ENCODE data around the gene PDZD2. TPM values are rescaled to one million over a fixed set of nuclear protein-coding genes. Genes with fewer than 3 reads are reported as not detected.

Gene PDZD2
- total RNA-seq, 2 donors from 2014 or later = 0.08 to 0.75 TPM

GRCh38 chr5:31931874-31932273, 292.9 kb downstream of the PDZD2 start:
- Mint-ChIP-seq H3K36me3 (no peaks in the 10 kb centered on the region), H3K27ac (no peak overlapping the region), H3K9me3 (no peaks in the 10 kb centered on the region)
- DNase-seq (ENCODE audit: low spot score in 2 of 2) (no peak), ATAC-seq (no peak)

- no peaks in the 10 kb centered on the region for H3K36me3 Mint-ChIP-seq
- no peak overlapping the region for H3K27ac Mint-ChIP-seq
- H3K9me3 Mint-ChIP-seq = peaks cover 0 to 4% of the 10 kb centered on the region in 2 donors
Measured at GRCh38 chr5:31934156-31934555, 295.2 kb downstream of the PDZD2 start.

GRCh38 chr5:31935496-31936369, 296.8 kb downstream of the PDZD2 start:
- ATAC-seq (no peak), DNase-seq (ENCODE audit: low spot score in 2 of 2) (no peak)
- peaks cover 0 to 9% of the 10 kb centered on the region in 2 donors for H3K9me3 Mint-ChIP-seq
- no peaks in the 10 kb centered on the region for H3K36me3 Mint-ChIP-seq
- no peak overlapping the region for H3K27ac Mint-ChIP-seq

More at GRCh38 chr5:31934156-31934555, 295.2 kb downstream of the PDZD2 start:
- no peak for ATAC-seq
- DNase-seq (ENCODE audit: low spot score in 2 of 2) = no peak

GRCh38 chr5:31936683-31937082, 297.8 kb downstream of the PDZD2 start:
- Mint-ChIP-seq H3K27ac (no peak overlapping the region), H3K36me3 (no peaks in the 10 kb centered on the region), H3K9me3 (peaks cover 0 to 9% of the 10 kb centered on the region in 2 donors)
- DNase-seq (ENCODE audit: low spot score in 2 of 2) (no peak), ATAC-seq (no peak)

GRCh38 chr5:31937226-31937625, 298.3 kb downstream of the PDZD2 start:
- DNase-seq (ENCODE audit: low spot score in 2 of 2) (no peak), ATAC-seq (no peak)
- Mint-ChIP-seq H3K27ac (no peak overlapping the region), H3K9me3 (peaks cover 0 to 9% of the 10 kb centered on the region in 2 donors), H3K36me3 (no peaks in the 10 kb centered on the region)

GRCh38 chr5:31937703-31938102, 298.8 kb downstream of the PDZD2 start:
- H3K36me3 Mint-ChIP-seq = no peaks in the 10 kb centered on the region
- H3K9me3 Mint-ChIP-seq = peaks cover 0 to 9% of the 10 kb centered on the region in 2 donors
- DNase-seq (ENCODE audit: low spot score in 2 of 2) (no peak), ATAC-seq (no peak)
- no peak overlapping the region for H3K27ac Mint-ChIP-seq

GRCh38 chr5:31939151-31939550, 300.2 kb downstream of the PDZD2 start:
- H3K27ac Mint-ChIP-seq = no peak overlapping the region
- H3K9me3 Mint-ChIP-seq = peaks cover 0 to 9% of the 10 kb centered on the region in 2 donors
- H3K36me3 Mint-ChIP-seq = no peaks in the 10 kb centered on the region
- DNase-seq (ENCODE audit: low spot score in 2 of 2) (no peak), ATAC-seq (no peak)

- DNase-seq (ENCODE audit: low spot score in 2 of 2) (no peak), ATAC-seq (no peak)
- Mint-ChIP-seq H3K9me3 (peaks cover 0 to 9% of the 10 kb centered on the region in 2 donors), H3K36me3 (no peaks in the 10 kb centered on the region), H3K27ac (no peak overlapping the region)
Measured at GRCh38 chr5:31941151-31941755, 302.3 kb downstream of the PDZD2 start.

- DNase-seq (ENCODE audit: low spot score in 2 of 2) = no peak
- Mint-ChIP-seq H3K27ac (no peak overlapping the region), H3K36me3 (no peaks in the 10 kb centered on the region)
Measured at GRCh38 chr5:31942546-31942945, 303.6 kb downstream of the PDZD2 start.

GRCh38 chr5:31944684-31945445, 305.9 kb downstream of the PDZD2 start:
- Mint-ChIP-seq H3K27ac (no peak overlapping the region), H3K9me3 (peaks cover 0 to 5% of the 10 kb centered on the region in 2 donors), H3K36me3 (no peaks in the 10 kb centered on the region)
- no peak for ATAC-seq
- DNase-seq (ENCODE audit: low spot score in 2 of 2) = no peak

More at GRCh38 chr5:31942546-31942945, 303.6 kb downstream of the PDZD2 start:
- no peak for ATAC-seq
- peaks cover 0 to 9% of the 10 kb centered on the region in 2 donors for H3K9me3 Mint-ChIP-seq

GRCh38 chr5:31948006-31948405, 309.1 kb downstream of the PDZD2 start:
- no peaks in the 10 kb centered on the region for H3K9me3 Mint-ChIP-seq
- H3K27ac Mint-ChIP-seq = no peak overlapping the region
- no peak for DNase-seq (ENCODE audit: low spot score in 2 of 2)
- no peak for ATAC-seq
- H3K36me3 Mint-ChIP-seq = no peaks in the 10 kb centered on the region

GRCh38 chr5:31952067-31952466, 313.1 kb downstream of the PDZD2 start:
- DNase-seq (ENCODE audit: low spot score in 2 of 2) (no peak), ATAC-seq (no peak)
- no peaks in the 10 kb centered on the region for H3K9me3 Mint-ChIP-seq
- no peak overlapping the region for H3K27ac Mint-ChIP-seq
- no peaks in the 10 kb centered on the region for H3K36me3 Mint-ChIP-seq

GRCh38 chr5:31954091-31954490, 315.2 kb downstream of the PDZD2 start:
- H3K36me3 Mint-ChIP-seq = no peaks in the 10 kb centered on the region
- H3K27ac Mint-ChIP-seq = no peak overlapping the region
- no peak for ATAC-seq

GRCh38 chr5:31957151-31957550, 318.2 kb downstream of the PDZD2 start:
- no peak for ATAC-seq
- Mint-ChIP-seq H3K9me3 (no peaks in the 10 kb centered on the region), H3K27ac (no peak overlapping the region), H3K36me3 (no peaks in the 10 kb centered on the region)
- no peak for DNase-seq (ENCODE audit: low spot score in 2 of 2)

More at GRCh38 chr5:31954091-31954490, 315.2 kb downstream of the PDZD2 start:
- no peak for DNase-seq (ENCODE audit: low spot score in 2 of 2)
- H3K9me3 Mint-ChIP-seq = no peaks in the 10 kb centered on the region

GRCh38 chr5:31962351-31962751, 323.4 kb downstream of the PDZD2 start:
- no peak overlapping the region for H3K27ac Mint-ChIP-seq
- no peaks in the 10 kb centered on the region for H3K36me3 Mint-ChIP-seq
- no peaks in the 10 kb centered on the region for H3K9me3 Mint-ChIP-seq
- no peak for ATAC-seq
- DNase-seq (ENCODE audit: low spot score in 2 of 2) = no peak

- Mint-ChIP-seq H3K9me3 (no peaks in the 10 kb centered on the region), H3K36me3 (no peaks in the 10 kb centered on the region), H3K27ac (peak overlapping the region in 1 of 2 donors; percentile 60)
- DNase-seq (ENCODE audit: low spot score in 2 of 2) (no peak), ATAC-seq (peak; percentile 47 to 73)
Measured at GRCh38 chr5:31962871-31963307, 324.0 kb downstream of the PDZD2 start.
